Natural killer cell (primary cell): ENCODE data around the gene NPTXR. TPM values are rescaled to one million over a fixed set of nuclear protein-coding genes. Genes with fewer than 3 reads are reported as not detected.
A peak's percentile ranks its signal among the peaks of the same experiment; 100 is the strongest.

Experiments
- ATAC-seq, 3 donors: fragments of 150-1000 bp in 2 of 3; fragments of 200-7000 bp in 1 of 3; cut with Tn5 transposase; 1 replicate in 1 of 3; 2 replicates in 2 of 3; pipeline ENCODE4 v1.10.0; 2021; ENCODE audit warnings: mild to moderate bottlenecking in 2 of 3, moderate library complexity in 2 of 3
- DNase-seq, 2 donors: peaks; one replicate each; pipeline versions ENCODE4 v3.0.0 to v3.0.0-alpha.2; 2013 to 2021; ENCODE audit warnings: mixed read lengths in 1 of 2
- H3K27ac ChIP-seq: one replicate; pipeline ENCODE4 v1.5.1; 2013; ENCODE audit warnings: mild to moderate bottlenecking, low read length
- H3K27me3 ChIP-seq: one replicate; pipeline ENCODE4 v1.6.1; 2013; ENCODE audit warnings: low read length; ENCODE audit not compliant: control insufficient read depth, insufficient read depth
- H3K36me3 ChIP-seq: one replicate; pipeline ENCODE4 v1.6.1; 2013; ENCODE audit warnings: low read length; ENCODE audit not compliant: control insufficient read depth, insufficient read depth
- H3K4me1 ChIP-seq: one replicate; pipeline ENCODE4 v1.6.1; 2013; ENCODE audit warnings: low read length; ENCODE audit not compliant: control insufficient read depth, insufficient read depth
- H3K4me3 ChIP-seq: one replicate; pipeline ENCODE4 v1.5.1; 2013; ENCODE audit warnings: low read length
- H3K9me3 ChIP-seq: one replicate; pipeline ENCODE4 v1.6.1; 2013; ENCODE audit warnings: low read length; ENCODE audit not compliant: control insufficient read depth, insufficient read depth
- H3K27ac Mint-ChIP-seq, 2 donors: one replicate each; pipeline ENCODE4 v1.8.0; 2022; ENCODE audit warnings: mild to moderate bottlenecking in 2 of 2, mixed read lengths in 2 of 2, moderate library complexity in 1 of 2
- H3K27me3 Mint-ChIP-seq, 2 donors: one replicate each; pipeline ENCODE4 v1.8.0; 2022; ENCODE audit warnings: low read depth in 2 of 2, mixed read lengths in 2 of 2
- H3K36me3 Mint-ChIP-seq: one replicate; pipeline ENCODE4 v1.8.0; 2022; ENCODE audit warnings: mixed read lengths
- H3K4me1 Mint-ChIP-seq, 2 donors: one replicate each; pipeline ENCODE4 v1.8.0; 2022; ENCODE audit warnings: mixed read lengths in 2 of 2
- H3K4me3 Mint-ChIP-seq: one replicate; pipeline ENCODE4 v1.8.0; 2022; ENCODE audit warnings: mild to moderate bottlenecking, moderate library complexity, mixed read lengths
- H3K9me3 Mint-ChIP-seq, 2 donors: one replicate each; pipeline ENCODE4 v1.8.0; 2022; ENCODE audit warnings: mixed read lengths in 2 of 2
- CTCF ChIP-seq: fragments of 200-600 bp; IDR thresholded peaks from one replicate; pipeline ENCODE4 v1.8.0; 2022; ENCODE audit warnings: antibody characterized with exemption
- WGBS: methylation state at CpG from one replicate; pipeline ENCODE4 v1.1.7; 2013; ENCODE audit warnings: missing lambda C conversion rate; ENCODE audit not compliant: insufficient coverage; 5-methylcytosine and 5-hydroxymethylcytosine counted together
- intact Hi-C: fragments of 100-400 bp; cut with micrococcal nuclease; formaldehyde crosslinking; loops from one replicate; pipeline ENCODE4 v1.14.2; 2022
- total RNA-seq, 4 donors: library from RNA; stranded (reverse); fragments of 120-200 nt in 1 of 4; gene quantifications; one replicate each; pipeline versions ENCODE4 v1.2.3 to v1.2.4, GENCODE V29; 2013 to 2022

Gene NPTXR
- total RNA-seq, 3 donors from 2014 or later (not counting 1 experiment from before 2014, with no cell fraction given), result 4.8 to 8.2 (median 6.1) TPM

- Histone ChIP-seq H3K27ac (no peak overlapping the region), H3K4me3 (no peak overlapping the region), H3K9me3 (no peaks in the 10 kb centered on the region), H3K36me3 (peaks cover 2% of the 10 kb centered on the region), H3K4me1 (peaks cover 10% of the 10 kb centered on the region), H3K27me3 (no peaks in the 10 kb centered on the region)
- Mint-ChIP-seq H3K27ac (peak overlapping the region in 1 of 2 donors; percentile 83), H3K4me1 (peaks cover 0 to 30% of the 10 kb centered on the region in 2 donors), H3K27me3 (no peaks in the 10 kb centered on the region), H3K9me3 (no peaks in the 10 kb centered on the region), H3K36me3 (no peaks in the 10 kb centered on the region), H3K4me3 (no peak overlapping the region)
- TF ChIP-seq CTCF, result no peak
- no peak for ATAC-seq
- 91% methylated on average over 27 of the region's 27 CpGs for WGBS
- no peak for DNase-seq
- intact Hi-C loops, result no loop called here
Measured at GRCh38 chr22:38777087-38777671, 66.6 kb downstream of the NPTXR start.

GRCh38 chr22:38776086-38776485 is 67.7 kb downstream of the NPTXR start:
- no peaks in the 10 kb centered on the region for H3K27me3 ChIP-seq
- H3K4me1 ChIP-seq, result peaks cover 10% of the 10 kb centered on the region
- H3K36me3 ChIP-seq, result peaks cover 2% of the 10 kb centered on the region
- Mint-ChIP-seq H3K36me3 (no peaks in the 10 kb centered on the region), H3K9me3 (no peaks in the 10 kb centered on the region), H3K27ac (peak overlapping the region in 1 of 2 donors; percentile 83), H3K27me3 (no peaks in the 10 kb centered on the region), H3K4me1 (peaks cover 0 to 25% of the 10 kb centered on the region in 2 donors), H3K4me3 (no peak overlapping the region)
- 74% methylated on average over 6 of the region's 6 CpGs for WGBS
- intact Hi-C loops, result no loop called here
- TF ChIP-seq CTCF, result no peak
- ATAC-seq (no peak), DNase-seq (no peak)
- no peak overlapping the region for H3K27ac ChIP-seq
- no peaks in the 10 kb centered on the region for H3K9me3 ChIP-seq
- no peak overlapping the region for H3K4me3 ChIP-seq

- Histone ChIP-seq H3K4me1 (peaks cover 10% of the 10 kb centered on the region), H3K36me3 (peaks cover 2% of the 10 kb centered on the region), H3K27ac (no peak overlapping the region), H3K27me3 (no peaks in the 10 kb centered on the region), H3K9me3 (no peaks in the 10 kb centered on the region), H3K4me3 (no peak overlapping the region)
- no peaks in the 10 kb centered on the region for H3K36me3 Mint-ChIP-seq
- ATAC-seq (peak in 2 of 3 donors; percentile 34 to 36), DNase-seq (no peak)
- no peaks in the 10 kb centered on the region for H3K27me3 Mint-ChIP-seq
- 68% methylated on average over 13 of the region's 13 CpGs for WGBS
- H3K27ac Mint-ChIP-seq, result peak overlapping the region in 1 of 2 donors; percentile 83
- H3K9me3 Mint-ChIP-seq, result no peaks in the 10 kb centered on the region
- TF ChIP-seq CTCF, result no peak
- peak overlapping the region; percentile 9 for H3K4me3 Mint-ChIP-seq
- intact Hi-C loops, result no loop called here
- peaks cover 0 to 25% of the 10 kb centered on the region in 2 donors for H3K4me1 Mint-ChIP-seq
Measured at GRCh38 chr22:38775656-38776055, 68.2 kb downstream of the NPTXR start.
